Breast epithelium (tissue), 4 donors: ENCODE results near the gene RASGEF1B. TPM values are rescaled to one million over a fixed set of nuclear protein-coding genes. Genes with fewer than 3 reads are reported as not detected.

Experiments
- DNase-seq, 2 donors: peaks; one replicate each; pipeline ENCODE4 v3.0.0-alpha.2; 2019; ENCODE audit warnings: low spot score in 2 of 2
- H3K27ac ChIP-seq, 2 donors: fragments of 200-600 bp; sonication (generic) in 1 of 2; one replicate each; pipeline ENCODE4 v1.5.1; 2016 to 2019; ENCODE audit warnings: mild to moderate bottlenecking in 1 of 2
- H3K27me3 ChIP-seq, 2 donors: fragments of 200-600 bp; sonication (generic) in 1 of 2; one replicate each; pipeline versions ENCODE4 v1.5.1 to v1.6.0; 2017 to 2019; ENCODE audit warnings: control low read depth in 1 of 2, mild to moderate bottlenecking in 1 of 2
- H3K36me3 ChIP-seq: fragments of 200-600 bp; one replicate; pipeline ENCODE4 v1.5.1; 2019
- H3K4me1 ChIP-seq, 2 donors: fragments of 200-600 bp; sonication (generic); one replicate each; pipeline ENCODE4 v1.5.1; 2016 to 2019; ENCODE audit warnings: control low read depth in 1 of 2
- H3K4me3 ChIP-seq, 3 donors: fragments of 200-600 bp; sonication (generic); 1 replicate in 2 of 3; 2 replicates in 1 of 3; pipeline ENCODE4 v1.5.1; 2016 to 2019; ENCODE audit warnings: mild to moderate bottlenecking in 3 of 3, moderate library complexity in 2 of 3
- H3K9me3 ChIP-seq, 2 donors: fragments of 200-600 bp; sonication (generic) in 1 of 2; one replicate each; pipeline ENCODE4 v1.5.1; 2016 to 2019; ENCODE audit warnings: control low read depth in 1 of 2
- POLR2A ChIP-seq: fragments of 450-650 bp; IDR thresholded peaks from one replicate; pipeline ENCODE4 v1.6.1; 2016; ENCODE audit warnings: antibody characterized with exemption, mild to moderate bottlenecking, moderate library complexity
- POLR2AphosphoS5 ChIP-seq, 3 donors: sonication (generic); formaldehyde crosslinking; IDR thresholded peaks; one replicate each; pipeline ENCODE4 v1.6.1; 2017; ENCODE audit warnings: antibody characterized with exemption in 3 of 3
- intact Hi-C: fragments of 100-400 bp; cut with DNase I; formaldehyde crosslinking; loops from one replicate; pipeline ENCODE4 v1.15.1; 2023; ENCODE audit warnings: low total_unique reads
- total RNA-seq, 3 donors: library from RNA; depleted of rRNA; stranded (reverse); fragments of >200 nt; gene quantifications; one replicate each; pipeline ENCODE4 v1.1.0, GENCODE V29; 2016
- TF ChIP-seq, protein P1 (sequence below), 3 donors: fragments of 450-650 bp; IDR thresholded peaks; one replicate each; pipeline ENCODE4 v1.5.1; 2016 to 2017; ENCODE audit warnings: antibody characterized with exemption in 3 of 3, mild to moderate bottlenecking in 3 of 3, moderate library complexity in 3 of 3

RASGEF1B gene
- total RNA-seq, 3 donors from 2014 or later = 16.4 to 45.8 (median 25.0) TPM

DNA sequence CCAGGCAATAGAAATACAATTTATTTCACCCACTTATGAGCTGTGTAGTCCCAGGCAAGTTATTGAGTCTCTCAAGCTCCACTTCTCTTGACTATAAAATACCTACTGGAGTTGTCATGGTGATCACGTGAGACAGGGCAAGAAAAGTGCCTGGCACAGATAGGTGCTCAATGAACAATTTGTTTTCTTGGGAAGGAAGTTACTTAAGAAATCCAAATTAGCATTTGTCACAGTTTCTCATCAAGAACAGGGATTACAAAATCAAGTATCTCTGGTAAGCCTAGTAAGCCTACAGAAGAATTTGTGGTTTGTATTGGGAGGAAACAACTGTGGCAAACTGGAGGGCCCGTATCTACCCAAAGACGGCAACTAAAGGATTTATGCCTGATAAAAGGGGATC is 37.5 kb upstream of the RASGEF1B start:
- no peaks in the 10 kb centered on the region for H3K36me3 ChIP-seq
- intact Hi-C loops = no loop called here
- no peak for DNase-seq
- H3K4me3 ChIP-seq = no peak overlapping the region
- H3K27ac ChIP-seq = no peak overlapping the region
- H3K4me1 ChIP-seq = no peaks in the 10 kb centered on the region
- no peaks in the 10 kb centered on the region for H3K9me3 ChIP-seq
- TF ChIP-seq POLR2AphosphoS5 (IDR thresholded peaks at IDR 0.05) = no peak
- no peaks in the 10 kb centered on the region for H3K27me3 ChIP-seq

DNA sequence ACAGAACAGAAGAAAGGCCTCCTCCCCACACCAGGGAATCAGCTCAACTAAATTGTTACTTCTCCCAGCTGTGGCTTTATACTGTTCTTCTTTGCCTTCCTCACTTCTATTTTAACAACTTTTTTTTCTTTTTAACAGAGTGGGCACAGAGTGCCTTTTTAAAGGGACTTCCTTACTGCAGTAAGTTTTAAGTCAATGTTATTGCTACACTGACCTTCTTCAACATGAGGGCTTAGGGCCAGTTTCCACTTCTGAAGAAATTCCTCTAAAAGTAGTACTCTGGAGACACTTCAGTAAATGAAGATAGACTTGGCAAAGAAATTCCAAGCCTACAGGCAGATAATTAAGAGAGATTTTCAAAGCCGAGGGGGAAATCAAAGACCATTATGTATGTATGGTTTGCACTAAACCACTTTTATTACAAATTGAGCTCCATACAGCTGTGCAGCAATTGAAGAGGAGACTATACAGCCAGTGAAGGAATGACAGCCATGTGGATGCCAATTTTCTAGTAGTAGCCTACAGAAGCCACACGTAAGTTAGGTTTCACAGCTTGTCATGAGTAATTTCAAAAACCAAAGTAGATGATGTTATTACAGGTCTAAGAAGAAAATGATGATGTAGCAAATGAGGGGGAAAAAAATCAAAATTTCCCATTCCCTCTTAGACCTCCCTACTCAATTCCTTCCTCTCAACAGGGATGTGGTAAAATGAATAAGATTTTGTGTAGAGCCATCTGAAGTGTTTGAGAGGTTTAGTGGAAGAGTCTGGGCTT is 36.9 kb upstream of the RASGEF1B start:
- intact Hi-C loops = no loop called here
- no peak overlapping the region for H3K27ac ChIP-seq

DNA sequence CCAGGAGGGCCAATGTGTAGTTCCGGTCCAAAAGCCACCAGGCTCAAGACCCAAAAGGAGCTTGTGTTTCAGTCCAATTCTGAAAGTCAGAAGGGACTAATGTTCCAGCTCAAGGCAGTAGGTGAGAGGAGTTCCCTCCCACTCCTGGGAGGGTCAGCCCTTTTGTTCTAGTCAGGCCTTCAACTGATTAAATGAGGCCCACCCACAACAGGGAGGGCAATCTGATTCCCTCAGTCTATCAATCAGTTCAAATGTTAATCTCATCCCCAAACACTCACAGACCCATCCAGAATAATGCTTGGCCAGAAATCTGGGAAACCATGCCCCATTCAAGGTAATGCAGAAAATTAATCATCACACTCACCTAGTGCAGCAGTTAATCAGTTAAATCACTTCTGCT is 35.8 kb upstream of the RASGEF1B start:
- intact Hi-C loops = no loop called here
- no peak for TF ChIP-seq POLR2A
- TF ChIP-seq POLR2AphosphoS5 (IDR thresholded peaks at IDR 0.05) = no peak
- TF ChIP-seq, protein P1, sequence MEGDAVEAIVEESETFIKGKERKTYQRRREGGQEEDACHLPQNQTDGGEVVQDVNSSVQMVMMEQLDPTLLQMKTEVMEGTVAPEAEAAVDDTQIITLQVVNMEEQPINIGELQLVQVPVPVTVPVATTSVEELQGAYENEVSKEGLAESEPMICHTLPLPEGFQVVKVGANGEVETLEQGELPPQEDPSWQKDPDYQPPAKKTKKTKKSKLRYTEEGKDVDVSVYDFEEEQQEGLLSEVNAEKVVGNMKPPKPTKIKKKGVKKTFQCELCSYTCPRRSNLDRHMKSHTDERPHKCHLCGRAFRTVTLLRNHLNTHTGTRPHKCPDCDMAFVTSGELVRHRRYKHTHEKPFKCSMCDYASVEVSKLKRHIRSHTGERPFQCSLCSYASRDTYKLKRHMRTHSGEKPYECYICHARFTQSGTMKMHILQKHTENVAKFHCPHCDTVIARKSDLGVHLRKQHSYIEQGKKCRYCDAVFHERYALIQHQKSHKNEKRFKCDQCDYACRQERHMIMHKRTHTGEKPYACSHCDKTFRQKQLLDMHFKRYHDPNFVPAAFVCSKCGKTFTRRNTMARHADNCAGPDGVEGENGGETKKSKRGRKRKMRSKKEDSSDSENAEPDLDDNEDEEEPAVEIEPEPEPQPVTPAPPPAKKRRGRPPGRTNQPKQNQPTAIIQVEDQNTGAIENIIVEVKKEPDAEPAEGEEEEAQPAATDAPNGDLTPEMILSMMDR (IDR thresholded peaks at IDR 0.05) = no peak
- Histone ChIP-seq H3K9me3 (no peaks in the 10 kb centered on the region), H3K27me3 (no peaks in the 10 kb centered on the region), H3K36me3 (no peaks in the 10 kb centered on the region), H3K4me1 (no peaks in the 10 kb centered on the region), H3K4me3 (no peak overlapping the region), H3K27ac (no peak overlapping the region)
- no peak for DNase-seq

More for the DNA sequence above, 36.9 kb upstream of the RASGEF1B start:
- Histone ChIP-seq H3K4me1 (no peaks in the 10 kb centered on the region), H3K36me3 (no peaks in the 10 kb centered on the region), H3K4me3 (no peak overlapping the region), H3K9me3 (no peaks in the 10 kb centered on the region), H3K27me3 (no peaks in the 10 kb centered on the region)
- TF ChIP-seq POLR2AphosphoS5 (IDR thresholded peaks at IDR 0.05) (no peak), POLR2A (no peak)
- TF ChIP-seq, protein P1 (IDR thresholded peaks at IDR 0.05) = no peak
- no peak for DNase-seq

DNA sequence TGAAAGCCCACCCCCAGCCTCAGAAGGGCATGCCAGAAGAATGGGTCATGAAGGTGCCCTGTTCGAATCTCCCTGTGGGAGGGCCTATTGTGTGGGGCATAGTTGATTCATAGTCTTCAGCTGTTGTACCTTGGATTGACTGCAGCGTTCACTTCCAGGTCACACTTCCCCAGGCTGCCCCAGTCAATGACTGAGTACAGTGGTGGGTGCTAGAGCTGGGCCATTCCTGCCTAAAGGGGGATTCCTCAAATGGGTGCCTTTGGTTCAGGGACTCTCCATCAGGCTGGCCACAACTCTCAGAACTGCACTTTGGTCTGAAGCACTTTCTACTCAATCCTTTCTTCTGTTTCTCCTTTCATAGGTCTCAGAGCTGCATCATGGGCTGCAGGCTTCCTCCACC is 35.0 kb upstream of the RASGEF1B start:
- Histone ChIP-seq H3K4me1 (no peaks in the 10 kb centered on the region), H3K27ac (no peak overlapping the region), H3K9me3 (no peaks in the 10 kb centered on the region), H3K36me3 (no peaks in the 10 kb centered on the region), H3K4me3 (no peak overlapping the region), H3K27me3 (no peaks in the 10 kb centered on the region)
- intact Hi-C loops = no loop called here
- no peak for DNase-seq
- TF ChIP-seq, protein P1 (IDR thresholded peaks at IDR 0.05) = no peak
- no peak for TF ChIP-seq POLR2AphosphoS5 (IDR thresholded peaks at IDR 0.05)
- TF ChIP-seq POLR2A = no peak

DNA sequence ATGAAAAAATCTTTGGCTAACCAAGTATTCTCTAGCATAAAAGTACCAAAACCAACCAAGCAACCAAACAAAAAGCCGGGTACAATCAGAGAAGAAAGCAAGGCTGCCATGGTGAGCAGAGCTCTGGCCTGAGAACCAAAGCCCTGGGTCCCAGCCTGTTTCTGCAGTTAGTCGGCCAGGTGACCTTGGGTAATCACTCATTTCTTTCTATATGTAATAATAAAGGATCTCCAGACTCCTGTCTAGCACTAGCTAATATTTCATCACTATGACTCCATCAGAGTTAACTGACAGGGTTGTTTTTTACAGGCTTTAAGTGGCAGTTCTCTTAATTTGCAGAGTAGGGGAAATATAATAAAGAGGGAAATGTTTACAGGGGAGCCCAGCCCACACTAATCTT is 34.0 kb upstream of the RASGEF1B start:
- H3K9me3 ChIP-seq = no peaks in the 10 kb centered on the region
- DNase-seq = no peak
- H3K27me3 ChIP-seq = no peaks in the 10 kb centered on the region
- no peaks in the 10 kb centered on the region for H3K4me1 ChIP-seq
- intact Hi-C loops = no loop called here
- H3K27ac ChIP-seq = peak overlapping the region; percentile 34 to 57
- TF ChIP-seq POLR2AphosphoS5 (IDR thresholded peaks at IDR 0.05) (no peak), POLR2A (no peak)
- TF ChIP-seq, protein P1 (IDR thresholded peaks at IDR 0.05) = no peak
- H3K4me3 ChIP-seq = no peak overlapping the region
- H3K36me3 ChIP-seq = no peaks in the 10 kb centered on the region
